HEK293 (cell line): ENCODE data around the gene ZNF597.

Experiments used
- CTCF ChIA-PET: fragments of 350-600 bp; formaldehyde crosslinking; extraction: SDS; loops from one replicate; lab custom pipeline; 2021; ENCODE audit warnings: antibody characterized with exemption; lab: Yijun Ruan, JAX
- POLR2A ChIA-PET: fragments of 300-600 bp; formaldehyde crosslinking; extraction: SDS; loops from one replicate; lab custom pipeline; 2020; ENCODE audit warnings: antibody characterized with exemption, inconsistent platforms; lab: Yijun Ruan, JAX
- H3K27ac ChIP-seq: fragments of 200-500 bp; sonication (Bioruptor generic); 2 replicates; pipeline ENCODE4 v1.5.1; 2014; ENCODE audit warnings: low read depth, low read length, control low read depth, inconsistent platforms; ENCODE audit errors: extremely low read depth
- H3K36me3 ChIP-seq, 2 experiments: fragments of 200-500 bp in 1 of 2; sonication (Bioruptor generic) in 1 of 2; 1 replicate in 1 of 2; 2 replicates in 1 of 2; pipeline ENCODE4 v1.5.1; 2014 to 2017; ENCODE audit warnings: inconsistent platforms in 2 of 2, low read length in 2 of 2; ENCODE audit not compliant: control insufficient read depth in 2 of 2, insufficient read depth in 1 of 2
- H3K4me1 ChIP-seq: fragments of 200-500 bp; sonication (Bioruptor generic); 2 replicates; pipeline ENCODE4 v1.5.1; 2014; ENCODE audit warnings: mild to moderate bottlenecking, low read length, inconsistent platforms; ENCODE audit not compliant: control insufficient read depth, insufficient read depth
- H3K4me3 ChIP-seq: 2 replicates; pipeline ENCODE4 v1.5.1; 2011; ENCODE audit warnings: low read depth, mild to moderate bottlenecking, control low read depth, low read length, moderate library complexity
- H3K9me3 ChIP-seq: fragments of 200-500 bp; sonication (Bioruptor generic); 2 replicates; pipeline ENCODE4 v1.5.1; 2014; ENCODE audit warnings: low read depth, low read length, inconsistent platforms; ENCODE audit not compliant: control insufficient read depth, insufficient read depth
- INSM2 ChIP-seq: fragments of 450-650 bp; formaldehyde crosslinking; IDR thresholded peaks from 2 replicates; pipeline ENCODE4 v1.5.1; 2016; ENCODE audit warnings: missing biosample characterization, missing genetic modification characterization
- KLF8 ChIP-seq: fragments of 450-650 bp; formaldehyde crosslinking; IDR thresholded peaks from 2 replicates; pipeline ENCODE4 v1.5.1; 2016; ENCODE audit warnings: missing biosample characterization, missing genetic modification characterization
- MYNN ChIP-seq: fragments of 450-650 bp; formaldehyde crosslinking; IDR thresholded peaks from 2 replicates; pipeline ENCODE4 v1.5.1; 2016; ENCODE audit warnings: missing biosample characterization, missing genetic modification characterization, borderline replicate concordance
- OVOL3 ChIP-seq: fragments of 450-650 bp; formaldehyde crosslinking; IDR thresholded peaks from 2 replicates; pipeline ENCODE4 v1.5.1; 2016; ENCODE audit warnings: missing biosample characterization, missing genetic modification characterization
- PRDM1 ChIP-seq: fragments of 450-650 bp; formaldehyde crosslinking; IDR thresholded peaks from 2 replicates; pipeline ENCODE4; 2016; ENCODE audit warnings: missing biosample characterization, missing genetic modification characterization
- PRDM10 ChIP-seq: fragments of 450-650 bp; formaldehyde crosslinking; IDR thresholded peaks from 2 replicates; pipeline ENCODE4 v1.5.1; 2016; ENCODE audit warnings: missing biosample characterization, missing genetic modification characterization
- PRDM4 ChIP-seq: fragments of 450-650 bp; formaldehyde crosslinking; IDR thresholded peaks from 2 replicates; pipeline ENCODE4 v1.5.1; 2017; ENCODE audit warnings: missing biosample characterization, missing genetic modification characterization
- ZBTB17 ChIP-seq: fragments of 450-650 bp; formaldehyde crosslinking; IDR thresholded peaks from 2 replicates; pipeline ENCODE4 v1.5.1; 2016; ENCODE audit warnings: missing biosample characterization, missing genetic modification characterization
- ZBTB44 ChIP-seq: fragments of 450-650 bp; IDR thresholded peaks from 2 replicates; pipeline ENCODE4 v1.5.1; 2018; ENCODE audit warnings: missing biosample characterization, mild to moderate bottlenecking, missing genetic modification characterization
- ZEB2 ChIP-seq: fragments of 450-650 bp; formaldehyde crosslinking; IDR thresholded peaks from 2 replicates; pipeline ENCODE4 v1.5.1; 2016; ENCODE audit warnings: missing biosample characterization, missing genetic modification characterization
- ZNF155 ChIP-seq: fragments of 450-650 bp; formaldehyde crosslinking; IDR thresholded peaks from 2 replicates; pipeline ENCODE4 v1.5.1; 2016; ENCODE audit warnings: missing biosample characterization, missing genetic modification characterization
- ZNF214 ChIP-seq: fragments of 450-650 bp; formaldehyde crosslinking; IDR thresholded peaks from 2 replicates; pipeline ENCODE4 v1.5.1; 2017; ENCODE audit warnings: missing biosample characterization, mild to moderate bottlenecking, missing genetic modification characterization, borderline replicate concordance
- ZNF239 ChIP-seq: fragments of 450-650 bp; formaldehyde crosslinking; IDR thresholded peaks from 2 replicates; pipeline ENCODE4 v1.5.1; 2016; ENCODE audit warnings: missing biosample characterization, missing genetic modification characterization
- ZNF248 ChIP-seq: fragments of 450-650 bp; formaldehyde crosslinking; IDR thresholded peaks from 2 replicates; pipeline ENCODE4 v1.5.1; 2017; ENCODE audit warnings: missing biosample characterization, missing genetic modification characterization
- ZNF398 ChIP-seq: fragments of 450-650 bp; formaldehyde crosslinking; IDR thresholded peaks from 2 replicates; pipeline ENCODE4 v1.5.1; 2017; ENCODE audit warnings: missing biosample characterization, missing genetic modification characterization
- ZNF596 ChIP-seq: fragments of 450-650 bp; IDR thresholded peaks from 2 replicates; pipeline ENCODE4 v1.5.0; 2018; ENCODE audit warnings: missing biosample characterization, mild to moderate bottlenecking, missing genetic modification characterization, moderate library complexity
- ZNF677 ChIP-seq: fragments of 450-650 bp; IDR thresholded peaks from 2 replicates; pipeline ENCODE4 v1.5.0; 2018; ENCODE audit warnings: missing biosample characterization, mild to moderate bottlenecking, missing genetic modification characterization, moderate library complexity
- ZNF701 ChIP-seq: fragments of 450-650 bp; formaldehyde crosslinking; IDR thresholded peaks from 2 replicates; pipeline ENCODE4 v1.5.1; 2016; ENCODE audit warnings: missing biosample characterization, missing genetic modification characterization
- ZNF843 ChIP-seq: fragments of 450-650 bp; formaldehyde crosslinking; IDR thresholded peaks from 2 replicates; pipeline ENCODE4 v1.5.1; 2016; ENCODE audit warnings: missing biosample characterization, missing genetic modification characterization
- ZSCAN30 ChIP-seq: fragments of 450-650 bp; IDR thresholded peaks from 2 replicates; pipeline ENCODE4 v1.5.1; 2018; ENCODE audit warnings: missing biosample characterization, mild to moderate bottlenecking, missing genetic modification characterization, moderate library complexity

Gene ZNF597

GRCh38 chr16:3471518-3472176, 28.3 kb upstream of the ZNF597 start:
- no peak overlapping the region for H3K27ac ChIP-seq
- peaks cover under 1 to 11% of the 10 kb centered on the region in 2 experiments; a peak in 2 of 3 replicates for H3K36me3 ChIP-seq
- no peak overlapping the region for H3K4me3 ChIP-seq
- TF ChIP-seq ZNF677 (tag by site-specific recombination) = peak; percentile 64; the same call in 1 of the 2 replicates
- no peak for TF ChIP-seq ZSCAN30 (tag by site-specific recombination)
- TF ChIP-seq, all 188 proteins: peak for 1
- ChIA-PET CTCF (no interaction called here), POLR2A (no interaction called here)
- Histone ChIP-seq H3K9me3 (no peaks in the 10 kb centered on the region), H3K4me1 (no peaks in the 10 kb centered on the region)

GRCh38 chr16:3470723-3471122, 27.4 kb upstream of the ZNF597 start:
- H3K4me1 ChIP-seq = no peaks in the 10 kb centered on the region
- TF ChIP-seq ZNF843 (tag by site-specific recombination) (no peak), ZNF248 (tag by site-specific recombination) (no peak), ZBTB44 (tag by site-specific recombination) (no peak), ZNF239 (no peak), PRDM1 (tag by site-specific recombination) (no peak), ZBTB17 (tag by site-specific recombination) (no peak), PRDM10 (tag by site-specific recombination) (no peak), ZNF214 (tag by site-specific recombination) (no peak), ZEB2 (tag by site-specific recombination) (no peak)
- peaks cover 0 to 14% of the 10 kb centered on the region in 2 experiments; a peak in 2 of 3 replicates for H3K36me3 ChIP-seq
- no peak overlapping the region for H3K27ac ChIP-seq
- ChIA-PET CTCF (no interaction called here), POLR2A (no interaction called here)
- H3K4me3 ChIP-seq = no peak overlapping the region
- H3K9me3 ChIP-seq = no peaks in the 10 kb centered on the region

- Histone ChIP-seq H3K4me3 (no peak overlapping the region), H3K4me1 (no peaks in the 10 kb centered on the region), H3K9me3 (no peaks in the 10 kb centered on the region), H3K27ac (no peak overlapping the region), H3K36me3 (peaks cover 0 to 19% of the 10 kb centered on the region in 2 experiments; a peak in 2 of 3 replicates)
- CTCF ChIA-PET = no interaction called here
- POLR2A ChIA-PET = no interaction called here
- TF ChIP-seq PRDM4 (no peak), ZNF596 (no peak), INSM2 (tag by site-specific recombination) (no peak), MYNN (tag by site-specific recombination) (no peak), ZNF398 (tag by site-specific recombination) (no peak), OVOL3 (tag by site-specific recombination) (no peak), ZNF701 (tag by site-specific recombination) (no peak), ZNF155 (tag by site-specific recombination) (no peak), KLF8 (tag by site-specific recombination) (no peak)
These were observed 26.4 kb upstream of the ZNF597 start for GRCh38 chr16:3469736-3470135.
